Measurements from ENCODE around the gene DAAM2. TPM values are rescaled to one million over a fixed set of nuclear protein-coding genes. Genes with fewer than 3 reads are reported as not detected.

DAAM2 gene
- total and polyA plus RNA-seq, 2 donors (not counting 3 experiments of a cell fraction or from before 2014, with no cell fraction given) = 0.42 to 0.44 TPM

DNA sequence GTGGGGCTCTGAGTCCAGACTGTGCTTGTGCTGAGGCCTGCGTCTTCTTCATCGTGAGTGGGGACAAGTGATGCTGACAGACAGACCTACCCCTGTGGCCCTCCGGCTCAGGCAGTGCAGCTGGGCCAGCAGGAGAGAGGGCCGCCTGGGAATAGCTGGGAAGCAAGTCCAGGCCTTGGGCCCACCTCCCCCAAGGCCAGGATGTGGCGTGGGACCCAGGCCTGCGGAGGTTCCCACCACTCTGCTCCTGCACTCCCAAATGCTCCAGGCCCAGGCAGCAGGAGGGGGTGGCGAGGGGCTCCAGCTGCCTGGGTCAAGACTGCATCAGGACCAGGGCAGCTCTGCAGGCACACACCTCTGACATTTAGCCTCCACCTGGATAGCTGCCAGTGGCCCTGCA lies 38.3 kb downstream of the DAAM2 start:
- no peak for TF ChIP-seq GATA2 (IDR thresholded peaks at IDR 0.05; ENCODE audit: insufficient read depth, insufficient read length, low read depth, low read length)
- TF ChIP-seq, protein P1, sequence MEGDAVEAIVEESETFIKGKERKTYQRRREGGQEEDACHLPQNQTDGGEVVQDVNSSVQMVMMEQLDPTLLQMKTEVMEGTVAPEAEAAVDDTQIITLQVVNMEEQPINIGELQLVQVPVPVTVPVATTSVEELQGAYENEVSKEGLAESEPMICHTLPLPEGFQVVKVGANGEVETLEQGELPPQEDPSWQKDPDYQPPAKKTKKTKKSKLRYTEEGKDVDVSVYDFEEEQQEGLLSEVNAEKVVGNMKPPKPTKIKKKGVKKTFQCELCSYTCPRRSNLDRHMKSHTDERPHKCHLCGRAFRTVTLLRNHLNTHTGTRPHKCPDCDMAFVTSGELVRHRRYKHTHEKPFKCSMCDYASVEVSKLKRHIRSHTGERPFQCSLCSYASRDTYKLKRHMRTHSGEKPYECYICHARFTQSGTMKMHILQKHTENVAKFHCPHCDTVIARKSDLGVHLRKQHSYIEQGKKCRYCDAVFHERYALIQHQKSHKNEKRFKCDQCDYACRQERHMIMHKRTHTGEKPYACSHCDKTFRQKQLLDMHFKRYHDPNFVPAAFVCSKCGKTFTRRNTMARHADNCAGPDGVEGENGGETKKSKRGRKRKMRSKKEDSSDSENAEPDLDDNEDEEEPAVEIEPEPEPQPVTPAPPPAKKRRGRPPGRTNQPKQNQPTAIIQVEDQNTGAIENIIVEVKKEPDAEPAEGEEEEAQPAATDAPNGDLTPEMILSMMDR (IDR thresholded peaks at IDR 0.05; ENCODE audit: extremely low read depth in 1 of 2, insufficient read depth in 1 of 2, low read depth in 1 of 2, low read length in 2 of 2) = no peak
- TF ChIP-seq, protein P2, sequence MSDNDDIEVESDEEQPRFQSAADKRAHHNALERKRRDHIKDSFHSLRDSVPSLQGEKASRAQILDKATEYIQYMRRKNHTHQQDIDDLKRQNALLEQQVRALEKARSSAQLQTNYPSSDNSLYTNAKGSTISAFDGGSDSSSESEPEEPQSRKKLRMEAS (IDR thresholded peaks at IDR 0.05; ENCODE audit: insufficient read depth, insufficient read length) = no peak
- TF ChIP-seq FOS (IDR thresholded peaks at IDR 0.05; ENCODE audit: borderline replicate concordance, insufficient read depth, low read length) = no peak
- TF ChIP-seq MYC (IDR thresholded peaks at IDR 0.05; ENCODE audit: low read depth, low read length) = no peak
- no peak for TF ChIP-seq JUN (IDR thresholded peaks at IDR 0.05; ENCODE audit: borderline replicate concordance, insufficient read depth, insufficient read length, low read depth)
- no peak for TF ChIP-seq POLR2A (IDR thresholded peaks at IDR 0.05; ENCODE audit: low read depth, low read length)
- no peak for TF ChIP-seq POLR2AphosphoS5 (IDR thresholded peaks at IDR 0.05; ENCODE audit: insufficient read depth, low read depth, low read length)
- no peak for TF ChIP-seq EZH2 (IDR thresholded peaks at IDR 0.05; ENCODE audit: borderline replicate concordance, low read depth, low read length, severe bottlenecking)
- no peaks in the 10 kb centered on the region for H3K4me1 ChIP-seq (ENCODE audit: control insufficient read depth, extremely low read depth, insufficient read depth, low read length)
- no peaks in the 10 kb centered on the region for H3K79me2 ChIP-seq (ENCODE audit: control insufficient read depth, insufficient read depth, low read length)
- H3K4me2 ChIP-seq (ENCODE audit: insufficient read depth, low read length) = no peak overlapping the region
- H3K9ac ChIP-seq (replicated peaks; ENCODE audit: extremely low read depth, insufficient read depth, low read length) = no peak overlapping the region
- H4K20me1 ChIP-seq (replicated peaks; ENCODE audit: control insufficient read depth, extremely low read depth, insufficient read depth, low read length) = no peaks in the 10 kb centered on the region
- intact Hi-C loops (cut with micrococcal nuclease) = no loop called here
- ChIA-PET POLR2A (no interaction called here), CTCF (no interaction called here)
- H3K27ac ChIP-seq (ENCODE audit: insufficient read depth, low read depth, low read length) = no peak overlapping the region
- H3K9me1 ChIP-seq (replicated peaks; ENCODE audit: control insufficient read depth, extremely low read depth, insufficient read depth, low read length) = no peaks in the 10 kb centered on the region
- no peak for FAIRE-seq
- H3K9me3 ChIP-seq (replicated peaks; ENCODE audit: control insufficient read depth, insufficient read depth, low read length) = no peaks in the 10 kb centered on the region
- dilution Hi-C loops (cut with MboI; ENCODE audit: extremely low pct_ligation_motif_present, low sequenced_read_pairs) = no loop called here
- BruUV-seq (replicated peaks) = no TSS peak
- H3K27me3 ChIP-seq (ENCODE audit: control insufficient read depth in 2 of 2, insufficient read depth in 2 of 2, low read length in 2 of 2) = no peaks in the 10 kb centered on the region
- no peak for DNase-seq (ENCODE audit: low read depth, low spot score)
- no peak overlapping the region for H3K4me3 ChIP-seq (replicated peaks in 1 of 3; ENCODE audit: insufficient read depth in 1 of 3, low read depth in 1 of 3, low read length in 3 of 3)
- H2AFZ ChIP-seq (ENCODE audit: low read depth, low read length) = no peak overlapping the region
- no peaks in the 10 kb centered on the region for H3K36me3 ChIP-seq (ENCODE audit: control insufficient read depth in 2 of 2, extremely low read depth in 1 of 2, insufficient read depth in 2 of 2, low read length in 2 of 2)
